ENCODE results near the gene ABL2. TPM values are rescaled to one million over a fixed set of nuclear protein-coding genes. Genes with fewer than 3 reads are reported as not detected.
A peak's percentile ranks its signal among the peaks of the same experiment; 100 is the strongest.

The ABL2 gene
- total RNA-seq, 1 donor from 2014 or later = 15.0 TPM

DNA sequence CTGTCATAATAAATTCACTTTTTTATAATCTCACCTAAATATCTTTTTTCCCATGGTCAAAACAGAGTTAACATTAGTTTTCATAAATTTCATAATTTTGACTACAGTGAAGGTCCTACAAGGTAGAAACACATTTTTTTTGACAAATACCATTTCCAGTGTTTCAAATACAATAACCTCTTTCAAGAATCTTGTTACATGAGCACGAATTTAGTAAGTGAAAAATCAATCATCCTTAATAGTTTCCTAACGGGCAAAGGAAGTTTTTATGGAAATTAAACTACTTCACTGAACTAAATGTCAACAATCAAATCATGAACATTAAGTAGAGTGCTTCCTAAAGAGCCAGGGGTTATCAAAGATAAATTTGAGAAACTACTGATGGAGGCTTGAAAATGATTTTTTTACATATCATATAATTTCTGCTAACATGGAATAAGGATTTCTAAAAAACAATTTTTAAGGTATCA, 35.4 kb downstream of the ABL2 start:
- H3K4me3 ChIP-seq = no peak overlapping the region
- H3K36me3 ChIP-seq = no peaks in the 10 kb centered on the region
- no peaks in the 10 kb centered on the region for H3K4me1 ChIP-seq
- no peak for DNase-seq (ENCODE audit: extremely low spot score in 2 of 2)
- TF ChIP-seq POLR2A (IDR thresholded peaks at IDR 0.05) (no peak), POLR2AphosphoS5 (IDR thresholded peaks at IDR 0.05; ENCODE audit: insufficient read depth in 1 of 2, low read depth in 1 of 2) (no peak)
- TF ChIP-seq, protein P1, sequence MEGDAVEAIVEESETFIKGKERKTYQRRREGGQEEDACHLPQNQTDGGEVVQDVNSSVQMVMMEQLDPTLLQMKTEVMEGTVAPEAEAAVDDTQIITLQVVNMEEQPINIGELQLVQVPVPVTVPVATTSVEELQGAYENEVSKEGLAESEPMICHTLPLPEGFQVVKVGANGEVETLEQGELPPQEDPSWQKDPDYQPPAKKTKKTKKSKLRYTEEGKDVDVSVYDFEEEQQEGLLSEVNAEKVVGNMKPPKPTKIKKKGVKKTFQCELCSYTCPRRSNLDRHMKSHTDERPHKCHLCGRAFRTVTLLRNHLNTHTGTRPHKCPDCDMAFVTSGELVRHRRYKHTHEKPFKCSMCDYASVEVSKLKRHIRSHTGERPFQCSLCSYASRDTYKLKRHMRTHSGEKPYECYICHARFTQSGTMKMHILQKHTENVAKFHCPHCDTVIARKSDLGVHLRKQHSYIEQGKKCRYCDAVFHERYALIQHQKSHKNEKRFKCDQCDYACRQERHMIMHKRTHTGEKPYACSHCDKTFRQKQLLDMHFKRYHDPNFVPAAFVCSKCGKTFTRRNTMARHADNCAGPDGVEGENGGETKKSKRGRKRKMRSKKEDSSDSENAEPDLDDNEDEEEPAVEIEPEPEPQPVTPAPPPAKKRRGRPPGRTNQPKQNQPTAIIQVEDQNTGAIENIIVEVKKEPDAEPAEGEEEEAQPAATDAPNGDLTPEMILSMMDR (IDR thresholded peaks at IDR 0.05) = no peak
- H3K27ac ChIP-seq = no peak overlapping the region
- H3K9me3 ChIP-seq = no peaks in the 10 kb centered on the region
- intact Hi-C loops (cut with DNase I) = no loop called here
- H3K27me3 ChIP-seq = no peaks in the 10 kb centered on the region

DNA sequence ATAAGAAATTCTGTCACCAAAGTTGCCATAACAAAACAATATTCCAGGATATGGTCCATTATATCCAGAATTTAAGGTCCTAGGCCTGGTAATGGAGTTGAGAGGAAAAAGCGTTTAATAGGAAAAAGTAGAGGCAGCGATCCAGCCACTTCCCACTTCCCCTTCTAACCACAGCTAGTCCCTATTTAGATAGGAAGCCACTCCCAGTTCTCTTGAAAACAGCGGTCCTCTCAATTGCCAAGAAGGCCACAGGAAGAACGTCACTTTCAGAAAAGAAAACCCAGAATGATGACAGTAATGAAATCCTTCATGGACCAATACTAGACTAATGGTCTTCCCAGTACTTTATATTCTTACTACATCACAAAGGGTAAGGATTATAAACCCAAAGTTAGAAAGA, 38.6 kb downstream of the ABL2 start:
- TF ChIP-seq POLR2A (IDR thresholded peaks at IDR 0.05) (no peak), POLR2AphosphoS5 (IDR thresholded peaks at IDR 0.05; ENCODE audit: insufficient read depth in 1 of 2, low read depth in 1 of 2) (no peak)
- TF ChIP-seq, protein P1 (IDR thresholded peaks at IDR 0.05) = no peak
- no peak for DNase-seq (ENCODE audit: extremely low spot score in 2 of 2)
- intact Hi-C loops (cut with DNase I) = no loop called here

DNA sequence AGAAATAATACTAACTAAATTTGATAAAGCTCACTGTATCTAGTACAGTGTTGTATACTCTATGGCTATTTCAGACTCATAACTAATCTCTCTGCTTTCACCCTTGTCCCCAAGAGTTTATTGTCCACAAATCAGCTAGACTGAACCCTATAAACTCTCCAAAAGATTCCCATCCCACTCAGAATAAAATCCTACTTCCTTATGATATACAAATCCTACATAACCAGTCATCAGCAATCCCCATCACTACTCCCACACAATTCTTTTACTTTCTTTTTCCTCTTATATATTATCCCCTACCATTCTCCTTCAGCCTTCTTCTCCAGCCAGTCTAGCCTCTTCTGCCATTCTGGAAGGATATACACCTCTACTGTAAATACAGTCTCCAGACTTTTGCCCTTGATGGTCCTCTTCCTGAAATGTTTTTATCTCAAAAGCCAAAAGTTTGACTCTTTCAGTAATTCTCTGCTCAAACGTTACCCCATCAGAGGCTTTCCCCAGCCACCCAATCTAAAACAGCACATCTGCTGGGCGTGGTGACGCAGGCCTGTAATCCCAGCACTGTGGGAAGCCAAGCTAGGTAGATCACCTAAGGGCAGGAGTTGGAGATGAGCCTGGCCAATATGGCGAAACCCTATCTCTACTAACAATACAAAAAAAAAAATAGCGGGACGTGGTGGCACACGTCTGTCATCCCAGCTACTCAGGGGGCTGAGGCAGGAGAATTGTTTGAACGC, 41.6 kb downstream of the ABL2 start:
- no peak overlapping the region for H3K4me3 ChIP-seq
- no peaks in the 10 kb centered on the region for H3K9me3 ChIP-seq
- TF ChIP-seq, protein P1 (IDR thresholded peaks at IDR 0.05) = no peak
- TF ChIP-seq POLR2A (IDR thresholded peaks at IDR 0.05) = no peak
- no peaks in the 10 kb centered on the region for H3K36me3 ChIP-seq
- DNase-seq (ENCODE audit: extremely low spot score in 2 of 2) = no peak
- no peaks in the 10 kb centered on the region for H3K27me3 ChIP-seq
- intact Hi-C loops (cut with DNase I) = no loop called here
- H3K4me1 ChIP-seq = peaks cover 13% of the 10 kb centered on the region
- H3K27ac ChIP-seq = no peak overlapping the region

More for the DNA sequence above, 38.6 kb downstream of the ABL2 start:
- H3K36me3 ChIP-seq = no peaks in the 10 kb centered on the region
- H3K27me3 ChIP-seq = no peaks in the 10 kb centered on the region
- peak overlapping the region; percentile 42 for H3K27ac ChIP-seq
- H3K4me1 ChIP-seq = peaks cover 13% of the 10 kb centered on the region
- no peak overlapping the region for H3K4me3 ChIP-seq
- no peaks in the 10 kb centered on the region for H3K9me3 ChIP-seq

DNA sequence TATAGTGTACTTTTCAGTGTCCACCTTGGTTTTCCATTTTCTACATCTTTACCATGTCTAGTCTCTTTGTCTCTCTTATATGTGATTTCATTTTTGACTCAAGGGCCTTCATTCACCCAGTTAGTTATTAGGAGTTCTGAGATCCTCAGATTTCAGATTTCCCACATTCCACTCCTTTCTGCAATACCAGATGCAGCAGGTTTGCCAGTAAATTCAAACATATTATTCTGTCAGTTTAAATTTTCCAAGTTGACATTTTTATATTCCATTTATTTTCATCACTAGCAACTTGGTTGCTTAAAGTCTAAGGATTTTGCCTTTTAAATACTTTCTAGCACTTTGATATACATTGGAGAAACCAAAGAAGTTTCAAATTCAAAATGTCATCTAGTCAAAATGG, 42.4 kb downstream of the ABL2 start:
- TF ChIP-seq POLR2A (IDR thresholded peaks at IDR 0.05) = no peak
- TF ChIP-seq POLR2AphosphoS5 (IDR thresholded peaks at IDR 0.05; ENCODE audit: insufficient read depth in 1 of 2, low read depth in 1 of 2) = no peak
- TF ChIP-seq, protein P1 (IDR thresholded peaks at IDR 0.05) = no peak
- H3K4me1 ChIP-seq = peaks cover 13% of the 10 kb centered on the region
- intact Hi-C loops (cut with DNase I) = no loop called here

DNA sequence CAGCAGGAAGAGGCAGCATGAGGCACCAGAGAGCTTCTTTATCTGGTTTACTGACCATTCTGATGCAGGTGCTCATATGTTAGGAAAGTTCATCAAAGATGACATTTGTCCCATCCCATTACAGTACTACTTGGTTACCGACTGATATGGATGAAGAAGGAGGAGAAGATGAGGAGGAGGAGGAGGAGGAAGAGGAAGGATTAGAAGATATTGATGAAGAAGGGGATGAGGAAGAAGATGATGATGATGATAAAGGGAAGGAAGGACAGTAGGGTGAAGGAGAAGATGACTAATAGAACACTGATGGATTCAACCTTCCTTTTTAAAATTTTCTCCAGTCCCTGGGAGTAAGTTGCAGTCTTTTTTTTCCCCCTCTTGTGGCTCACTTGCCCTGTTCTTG, 45.1 kb downstream of the ABL2 start:
- Histone ChIP-seq H3K27ac (no peak overlapping the region), H3K36me3 (no peaks in the 10 kb centered on the region), H3K4me1 (peaks cover 13% of the 10 kb centered on the region), H3K4me3 (no peak overlapping the region), H3K27me3 (no peaks in the 10 kb centered on the region), H3K9me3 (no peaks in the 10 kb centered on the region)
- DNase-seq (ENCODE audit: extremely low spot score in 2 of 2) = no peak
- TF ChIP-seq POLR2A (IDR thresholded peaks at IDR 0.05) (no peak), POLR2AphosphoS5 (IDR thresholded peaks at IDR 0.05; ENCODE audit: insufficient read depth in 1 of 2, low read depth in 1 of 2) (no peak)
- TF ChIP-seq, protein P1 (IDR thresholded peaks at IDR 0.05) = no peak
- intact Hi-C loops (cut with DNase I) = no loop called here

More for the DNA sequence above, 42.4 kb downstream of the ABL2 start:
- DNase-seq (ENCODE audit: extremely low spot score in 2 of 2) = no peak
- Histone ChIP-seq H3K9me3 (no peaks in the 10 kb centered on the region), H3K27me3 (no peaks in the 10 kb centered on the region), H3K36me3 (no peaks in the 10 kb centered on the region), H3K27ac (no peak overlapping the region), H3K4me3 (no peak overlapping the region)

Measured in vagina (tissue), 2 donors.